NK-92 treated with Interleukin-12 subunit alpha and Interleukin-12 subunit beta, amount 100 ng/mL, for 24 hours (cell line): Measurements from ENCODE around the gene ARHGAP4.

ENCODE experiments used
- DNase-seq: peaks from one replicate; lab custom pipeline; 2025; lab: John Stamatoyannopoulos, UW

ARHGAP4 gene

GRCh38 chrX:153882086-153882498 lies 44.0 kb downstream of the ARHGAP4 start:
- no peak for DNase-seq

GRCh38 chrX:153881281-153881680 lies 44.8 kb downstream of the ARHGAP4 start:
- no peak for DNase-seq

GRCh38 chrX:153880440-153880815 lies 45.6 kb downstream of the ARHGAP4 start:
- no peak for DNase-seq

- DNase-seq = no peak
These were observed 46.2 kb downstream of the ARHGAP4 start for GRCh38 chrX:153879741-153880439.

GRCh38 chrX:153878969-153879653 lies 47.0 kb downstream of the ARHGAP4 start:
- no peak for DNase-seq

GRCh38 chrX:153878345-153878744 lies 47.7 kb downstream of the ARHGAP4 start:
- no peak for DNase-seq

GRCh38 chrX:153877571-153878261 lies 48.3 kb downstream of the ARHGAP4 start:
- DNase-seq = no peak

- DNase-seq = no peak
These were observed 50.0 kb downstream of the ARHGAP4 start for GRCh38 chrX:153876112-153876491.

GRCh38 chrX:153875391-153876111 lies 50.5 kb downstream of the ARHGAP4 start:
- DNase-seq = no peak

GRCh38 chrX:153874366-153875125 lies 51.5 kb downstream of the ARHGAP4 start:
- no peak for DNase-seq

GRCh38 chrX:153874085-153874365 lies 52.0 kb downstream of the ARHGAP4 start:
- no peak for DNase-seq

- no peak for DNase-seq
These were observed 52.6 kb downstream of the ARHGAP4 start for GRCh38 chrX:153873282-153874084.

- DNase-seq = no peak
These were observed 53.9 kb downstream of the ARHGAP4 start for GRCh38 chrX:153871946-153872878.

- no peak for DNase-seq
These were observed 54.6 kb downstream of the ARHGAP4 start for GRCh38 chrX:153871451-153871850.

GRCh38 chrX:153870791-153871360 lies 55.2 kb downstream of the ARHGAP4 start:
- no peak for DNase-seq

- no peak for DNase-seq
These were observed 55.8 kb downstream of the ARHGAP4 start for GRCh38 chrX:153870288-153870690.

- no peak for DNase-seq
These were observed 56.4 kb downstream of the ARHGAP4 start for GRCh38 chrX:153869473-153870287.

- no peak for DNase-seq
These were observed 57.2 kb downstream of the ARHGAP4 start for GRCh38 chrX:153868576-153869472.
